Large intestine (tissue), 3 donors: ENCODE results near the gene JAML. TPM values are rescaled to one million over a fixed set of nuclear protein-coding genes. Genes with fewer than 3 reads are reported as not detected.

Experiments used
- DNase-seq, 2 donors: peaks; one replicate each; pipeline versions ENCODE4 v3.0.0 to v3.0.0-alpha.2; 2013
- H3K27ac ChIP-seq: one replicate; pipeline ENCODE4 v1.5.1; 2013; ENCODE audit warnings: low read length
- H3K27me3 ChIP-seq: 2 replicates; pipeline ENCODE4 v1.6.1; 2013; ENCODE audit warnings: low read length; ENCODE audit not compliant: control insufficient read depth, insufficient read depth
- H3K36me3 ChIP-seq: 2 replicates; pipeline ENCODE4 v1.6.1; 2013; ENCODE audit warnings: low read length; ENCODE audit not compliant: control insufficient read depth, insufficient read depth
- H3K4me1 ChIP-seq: one replicate; pipeline ENCODE4 v1.6.1; 2013; ENCODE audit warnings: low read length; ENCODE audit not compliant: control insufficient read depth, insufficient read depth
- H3K4me3 ChIP-seq: one replicate; pipeline ENCODE4 v1.5.1; 2013; ENCODE audit warnings: low read length
- H3K9me3 ChIP-seq: one replicate; pipeline ENCODE4 v1.6.1; 2013; ENCODE audit warnings: mild to moderate bottlenecking, low read depth, low read length, moderate library complexity; ENCODE audit not compliant: control insufficient read depth
- WGBS: methylation state at CpG from one replicate; pipeline ENCODE4 v1.1.5; 2013; ENCODE audit warnings: low lambda C conversion rate; ENCODE audit not compliant: insufficient coverage; 5-methylcytosine and 5-hydroxymethylcytosine counted together
- polyA plus RNA-seq: library from polyadenylated mRNA; unstranded; fragments of 120-200 nt; gene quantifications from one replicate; pipeline ENCODE4 v1.2.1, GENCODE V29; 2013

Gene JAML
- polyA plus RNA-seq, 1 donor, result 35.2 TPM

GRCh38 chr11:118240999-118241763, 16.4 kb upstream of the JAML start:
- WGBS, result 20% methylated on average over 1 of the region's 9 CpGs
- H3K4me1 ChIP-seq, result peaks cover 11% of the 10 kb centered on the region

GRCh38 chr11:118239509-118240205, 14.8 kb upstream of the JAML start:
- Histone ChIP-seq H3K9me3 (no peaks in the 10 kb centered on the region), H3K27ac (no peak overlapping the region), H3K4me1 (peaks cover 13% of the 10 kb centered on the region), H3K4me3 (no peak overlapping the region), H3K27me3 (no peaks in the 10 kb centered on the region), H3K36me3 (peaks cover 8% of the 10 kb centered on the region)
- 86% methylated on average over 2 of the region's 5 CpGs for WGBS
- peak in 1 of 2 donors; percentile 43 for DNase-seq

More at GRCh38 chr11:118240999-118241763, 16.4 kb upstream of the JAML start:
- Histone ChIP-seq H3K4me3 (no peak overlapping the region), H3K9me3 (no peaks in the 10 kb centered on the region), H3K36me3 (peaks cover 4% of the 10 kb centered on the region), H3K27me3 (no peaks in the 10 kb centered on the region), H3K27ac (peak overlapping the region; percentile 64)
- peak; percentile 61 to 78 for DNase-seq

GRCh38 chr11:118238929-118239328, 14.1 kb upstream of the JAML start:
- no CpG with 5 or more reads among the region's 1 CpG for WGBS
- H3K4me1 ChIP-seq, result peaks cover 13% of the 10 kb centered on the region

GRCh38 chr11:118238421-118238820, 13.6 kb upstream of the JAML start:
- Histone ChIP-seq H3K36me3 (peaks cover 12% of the 10 kb centered on the region), H3K4me3 (no peak overlapping the region), H3K9me3 (no peaks in the 10 kb centered on the region), H3K4me1 (peaks cover 13% of the 10 kb centered on the region), H3K27me3 (no peaks in the 10 kb centered on the region), H3K27ac (no peak overlapping the region)
- WGBS, result 78% methylated on average over 2 of the region's 2 CpGs
- DNase-seq, result no peak

More at GRCh38 chr11:118238929-118239328, 14.1 kb upstream of the JAML start:
- Histone ChIP-seq H3K36me3 (peaks cover 11% of the 10 kb centered on the region), H3K27ac (no peak overlapping the region), H3K27me3 (no peaks in the 10 kb centered on the region), H3K4me3 (no peak overlapping the region), H3K9me3 (no peaks in the 10 kb centered on the region)
- DNase-seq, result no peak

- Histone ChIP-seq H3K9me3 (no peaks in the 10 kb centered on the region), H3K36me3 (peaks cover 29% of the 10 kb centered on the region), H3K4me1 (peaks cover 5% of the 10 kb centered on the region), H3K27me3 (no peaks in the 10 kb centered on the region), H3K4me3 (no peak overlapping the region), H3K27ac (no peak overlapping the region)
- no peak for DNase-seq
- no CpG with 5 or more reads among the region's 2 CpGs for WGBS
Observed at GRCh38 chr11:118236170-118236569, 11.4 kb upstream of the JAML start.

- Histone ChIP-seq H3K27ac (no peak overlapping the region), H3K4me1 (peaks cover 2% of the 10 kb centered on the region), H3K36me3 (peaks cover 41% of the 10 kb centered on the region), H3K9me3 (no peaks in the 10 kb centered on the region), H3K4me3 (no peak overlapping the region), H3K27me3 (no peaks in the 10 kb centered on the region)
- no peak for DNase-seq
- WGBS, result 100% methylated on average over 5 of the region's 5 CpGs
Observed at GRCh38 chr11:118234833-118235232, 10.0 kb upstream of the JAML start.

GRCh38 chr11:118233850-118234249, 9.0 kb upstream of the JAML start:
- H3K4me1 ChIP-seq, result peaks cover 2% of the 10 kb centered on the region
- no peak overlapping the region for H3K4me3 ChIP-seq
- peaks cover 41% of the 10 kb centered on the region for H3K36me3 ChIP-seq
- no peaks in the 10 kb centered on the region for H3K27me3 ChIP-seq
- no peaks in the 10 kb centered on the region for H3K9me3 ChIP-seq
- no peak overlapping the region for H3K27ac ChIP-seq
- DNase-seq, result no peak
- WGBS, result no CpG with 5 or more reads among the region's 1 CpG

GRCh38 chr11:118233377-118233776, 8.6 kb upstream of the JAML start:
- no CpG with 5 or more reads among the region's 5 CpGs for WGBS
- Histone ChIP-seq H3K4me1 (peaks cover 2% of the 10 kb centered on the region), H3K27me3 (no peaks in the 10 kb centered on the region), H3K27ac (no peak overlapping the region), H3K4me3 (no peak overlapping the region), H3K9me3 (no peaks in the 10 kb centered on the region), H3K36me3 (peaks cover 40% of the 10 kb centered on the region)
- DNase-seq, result no peak

GRCh38 chr11:118232659-118233058, 7.8 kb upstream of the JAML start:
- no peak overlapping the region for H3K4me3 ChIP-seq
- H3K36me3 ChIP-seq, result peaks cover 40% of the 10 kb centered on the region
- H3K27ac ChIP-seq, result no peak overlapping the region
- H3K27me3 ChIP-seq, result no peaks in the 10 kb centered on the region
- DNase-seq, result no peak
- H3K9me3 ChIP-seq, result no peaks in the 10 kb centered on the region
- H3K4me1 ChIP-seq, result peaks cover 2% of the 10 kb centered on the region
- 80% methylated on average over 1 of the region's 1 CpG for WGBS

GRCh38 chr11:118231461-118231860, 6.7 kb upstream of the JAML start:
- peaks cover 44% of the 10 kb centered on the region for H3K36me3 ChIP-seq
- no peak overlapping the region for H3K27ac ChIP-seq
- H3K4me1 ChIP-seq, result peaks cover 2% of the 10 kb centered on the region
- no peak for DNase-seq
- no peak overlapping the region for H3K4me3 ChIP-seq
- H3K9me3 ChIP-seq, result no peaks in the 10 kb centered on the region
- no peaks in the 10 kb centered on the region for H3K27me3 ChIP-seq
